Measurements from ENCODE around the gene KRTAP4-11.
"Not testable (repeated sequence)": the region's sequence is repeated elsewhere in the genome, so short reads cannot be mapped to it uniquely, and the experiment has no call there.

DNA sequence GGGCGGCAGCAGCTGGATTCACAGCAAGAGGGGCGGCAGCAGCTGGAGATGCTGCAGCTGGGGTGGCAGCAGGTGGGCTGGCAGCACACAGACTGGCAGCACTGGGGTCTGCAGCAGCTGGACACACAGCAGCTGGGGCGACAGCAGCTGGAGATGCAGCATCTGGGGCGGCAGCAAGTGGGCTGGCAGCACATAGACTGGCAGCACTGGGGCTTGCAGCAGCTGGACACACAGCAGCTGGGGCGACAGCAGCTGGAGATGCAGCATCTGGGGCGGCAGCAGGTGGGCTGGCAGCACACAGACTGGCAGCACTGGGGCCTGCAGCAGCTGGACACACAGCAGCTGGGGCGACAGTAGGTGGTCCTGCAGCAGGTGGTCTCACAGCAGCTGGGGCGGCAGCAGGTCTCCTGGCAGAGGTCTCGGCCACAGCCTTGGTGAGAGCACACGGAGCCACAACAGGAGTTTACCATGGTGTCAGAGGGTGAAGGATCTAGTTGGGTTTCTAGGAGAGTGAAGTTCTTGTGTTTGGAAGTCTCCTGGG, at the start of gene KRTAP4-11:
- TF ChIP-seq POLR2AphosphoS5 (IDR thresholded peaks at IDR 0.05; ENCODE audit: low read depth, low read length); SIN3A (IDR thresholded peaks at IDR 0.05; ENCODE audit: borderline replicate concordance, insufficient read depth, low read length); TAF1 (IDR thresholded peaks at IDR 0.05; ENCODE audit: borderline replicate concordance, insufficient read depth, low read length): not testable (repeated sequence)
- TF ChIP-seq, protein P1, sequence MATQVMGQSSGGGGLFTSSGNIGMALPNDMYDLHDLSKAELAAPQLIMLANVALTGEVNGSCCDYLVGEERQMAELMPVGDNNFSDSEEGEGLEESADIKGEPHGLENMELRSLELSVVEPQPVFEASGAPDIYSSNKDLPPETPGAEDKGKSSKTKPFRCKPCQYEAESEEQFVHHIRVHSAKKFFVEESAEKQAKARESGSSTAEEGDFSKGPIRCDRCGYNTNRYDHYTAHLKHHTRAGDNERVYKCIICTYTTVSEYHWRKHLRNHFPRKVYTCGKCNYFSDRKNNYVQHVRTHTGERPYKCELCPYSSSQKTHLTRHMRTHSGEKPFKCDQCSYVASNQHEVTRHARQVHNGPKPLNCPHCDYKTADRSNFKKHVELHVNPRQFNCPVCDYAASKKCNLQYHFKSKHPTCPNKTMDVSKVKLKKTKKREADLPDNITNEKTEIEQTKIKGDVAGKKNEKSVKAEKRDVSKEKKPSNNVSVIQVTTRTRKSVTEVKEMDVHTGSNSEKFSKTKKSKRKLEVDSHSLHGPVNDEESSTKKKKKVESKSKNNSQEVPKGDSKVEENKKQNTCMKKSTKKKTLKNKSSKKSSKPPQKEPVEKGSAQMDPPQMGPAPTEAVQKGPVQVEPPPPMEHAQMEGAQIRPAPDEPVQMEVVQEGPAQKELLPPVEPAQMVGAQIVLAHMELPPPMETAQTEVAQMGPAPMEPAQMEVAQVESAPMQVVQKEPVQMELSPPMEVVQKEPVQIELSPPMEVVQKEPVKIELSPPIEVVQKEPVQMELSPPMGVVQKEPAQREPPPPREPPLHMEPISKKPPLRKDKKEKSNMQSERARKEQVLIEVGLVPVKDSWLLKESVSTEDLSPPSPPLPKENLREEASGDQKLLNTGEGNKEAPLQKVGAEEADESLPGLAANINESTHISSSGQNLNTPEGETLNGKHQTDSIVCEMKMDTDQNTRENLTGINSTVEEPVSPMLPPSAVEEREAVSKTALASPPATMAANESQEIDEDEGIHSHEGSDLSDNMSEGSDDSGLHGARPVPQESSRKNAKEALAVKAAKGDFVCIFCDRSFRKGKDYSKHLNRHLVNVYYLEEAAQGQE (IDR thresholded peaks at IDR 0.05; ENCODE audit: insufficient read depth in 1 of 2, low read depth in 2 of 2, low read length in 2 of 2) = not testable (repeated sequence)

Measured in PFSK-1 (cell line).